NCI-H82 (cell line): ENCODE measurements around the gene TMX4.
A peak's percentile ranks its signal among the peaks of the same experiment; 100 is the strongest.
"Not testable (repeated sequence)": the region's sequence is repeated elsewhere in the genome, so short reads cannot be mapped to it uniquely, and the experiment has no call there.

ENCODE experiments used
- DNase-seq: peaks from one replicate; lab custom pipeline; 2025; lab: John Stamatoyannopoulos, UW

TMX4 gene, protein sequence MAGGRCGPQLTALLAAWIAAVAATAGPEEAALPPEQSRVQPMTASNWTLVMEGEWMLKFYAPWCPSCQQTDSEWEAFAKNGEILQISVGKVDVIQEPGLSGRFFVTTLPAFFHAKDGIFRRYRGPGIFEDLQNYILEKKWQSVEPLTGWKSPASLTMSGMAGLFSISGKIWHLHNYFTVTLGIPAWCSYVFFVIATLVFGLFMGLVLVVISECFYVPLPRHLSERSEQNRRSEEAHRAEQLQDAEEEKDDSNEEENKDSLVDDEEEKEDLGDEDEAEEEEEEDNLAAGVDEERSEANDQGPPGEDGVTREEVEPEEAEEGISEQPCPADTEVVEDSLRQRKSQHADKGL

DNA sequence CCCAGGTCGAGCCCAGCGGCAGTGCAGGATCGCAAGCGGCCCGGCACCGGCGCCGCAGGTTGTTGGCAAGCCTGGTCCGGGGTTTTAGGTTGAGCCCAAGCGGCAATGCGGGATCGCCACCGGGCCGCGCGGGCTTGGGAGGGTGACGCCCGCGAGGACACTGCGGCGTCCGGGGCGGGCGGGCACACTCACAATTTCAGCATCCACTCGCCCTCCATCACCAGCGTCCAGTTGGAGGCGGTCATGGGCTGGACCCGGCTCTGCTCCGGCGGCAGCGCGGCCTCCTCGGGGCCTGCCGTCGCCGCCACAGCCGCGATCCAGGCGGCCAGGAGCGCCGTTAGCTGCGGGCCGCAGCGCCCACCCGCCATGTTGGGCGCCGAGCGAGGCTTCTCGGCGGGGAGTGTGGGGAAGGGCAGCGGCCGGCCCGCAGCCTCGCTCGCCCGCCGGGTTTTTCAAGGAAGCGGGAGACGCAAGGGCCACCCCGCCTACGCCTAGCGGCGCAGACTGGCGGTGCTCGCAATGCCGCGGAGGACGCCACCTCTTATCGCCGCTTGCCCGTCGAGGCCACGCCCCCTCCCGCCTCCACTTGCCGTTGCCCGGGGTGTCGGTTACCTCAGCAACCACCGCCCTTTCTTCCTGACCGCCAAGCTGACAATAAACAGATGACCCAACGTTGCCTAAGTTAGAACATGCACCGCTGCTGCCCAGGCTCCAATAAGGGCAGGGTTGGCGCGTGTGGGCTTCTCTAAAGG, at the start of gene TMX4:
TSS of gene TMX4 (minus strand) at position 516 of the 752 bp plus-strand sequence. CDS start at position 368, 148 bp downstream.
- DNase-seq = peak; percentile 98

GRCh38 chr20:8067082-8067481, 47.5 kb upstream of the TMX4 start:
- no peak for DNase-seq

GRCh38 chr20:8066662-8067061, 47.1 kb upstream of the TMX4 start:
- DNase-seq = no peak

- DNase-seq = no peak
Observed at GRCh38 chr20:8065691-8066090, 46.1 kb upstream of the TMX4 start.

DNA sequence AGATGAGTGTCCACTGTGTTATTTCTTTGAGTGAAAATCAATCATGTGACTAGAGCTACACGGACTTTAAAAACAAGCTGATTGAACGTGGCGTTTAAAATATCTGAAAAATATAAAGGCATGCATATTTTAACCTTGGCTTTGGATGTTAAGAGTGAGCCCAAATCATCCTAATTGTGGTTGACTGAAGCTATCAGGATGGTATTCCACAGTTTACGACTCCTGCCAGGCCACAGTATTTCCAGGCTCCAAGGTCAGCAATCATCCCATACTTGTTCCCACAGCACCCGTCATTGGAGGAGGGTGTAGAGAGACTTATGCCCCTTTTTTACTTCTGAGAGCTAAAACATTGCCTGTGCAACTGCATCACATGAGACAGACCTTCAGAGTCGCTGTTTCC, 43.2 kb upstream of the TMX4 start:
- no peak for DNase-seq

- no peak for DNase-seq
Observed at GRCh38 chr20:8061861-8062518, 42.4 kb upstream of the TMX4 start.

DNA sequence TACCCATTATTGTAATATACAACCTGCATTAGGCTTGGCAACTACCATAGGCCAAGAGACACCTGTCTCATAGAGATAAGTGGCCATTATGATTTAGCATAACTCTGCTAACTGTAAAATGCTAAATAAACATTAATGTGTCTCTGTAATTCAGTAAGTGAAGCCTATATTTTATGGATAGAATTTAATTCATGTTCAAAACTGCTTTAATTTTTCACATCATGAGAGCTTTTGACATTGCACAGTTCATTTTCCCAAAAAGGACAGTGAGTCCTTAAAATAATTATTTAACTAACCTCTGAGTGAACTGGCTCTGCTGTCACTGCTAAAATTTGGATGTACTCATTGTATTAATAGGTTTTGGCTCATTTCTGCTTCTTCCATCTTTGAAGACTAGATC, 41.4 kb upstream of the TMX4 start:
- DNase-seq = no peak

DNA sequence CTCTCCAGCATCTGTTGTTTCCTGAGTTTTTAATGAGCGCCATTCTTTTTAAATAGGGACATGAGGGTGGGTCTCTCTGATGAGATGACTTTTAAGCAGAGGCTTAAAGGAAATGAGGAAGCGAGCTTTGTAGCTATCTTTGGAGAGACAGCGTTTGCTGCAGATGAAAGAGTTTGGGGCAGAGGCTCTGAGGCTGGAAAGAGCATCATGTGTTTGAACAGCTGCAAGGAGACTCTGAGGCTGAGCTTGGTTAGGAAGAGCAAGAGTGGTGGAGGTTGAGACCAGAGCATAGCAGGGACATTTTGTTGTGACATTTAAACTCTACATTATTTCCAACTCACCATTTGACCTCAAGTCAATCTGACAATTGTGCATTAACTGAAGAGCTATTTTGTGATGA, 38.3 kb upstream of the TMX4 start:
- no peak for DNase-seq

- peak; percentile 90 for DNase-seq
Observed at GRCh38 chr20:8055096-8055495, 35.5 kb upstream of the TMX4 start.

GRCh38 chr20:8050157-8050837, 30.7 kb upstream of the TMX4 start:
- no peak for DNase-seq

DNA sequence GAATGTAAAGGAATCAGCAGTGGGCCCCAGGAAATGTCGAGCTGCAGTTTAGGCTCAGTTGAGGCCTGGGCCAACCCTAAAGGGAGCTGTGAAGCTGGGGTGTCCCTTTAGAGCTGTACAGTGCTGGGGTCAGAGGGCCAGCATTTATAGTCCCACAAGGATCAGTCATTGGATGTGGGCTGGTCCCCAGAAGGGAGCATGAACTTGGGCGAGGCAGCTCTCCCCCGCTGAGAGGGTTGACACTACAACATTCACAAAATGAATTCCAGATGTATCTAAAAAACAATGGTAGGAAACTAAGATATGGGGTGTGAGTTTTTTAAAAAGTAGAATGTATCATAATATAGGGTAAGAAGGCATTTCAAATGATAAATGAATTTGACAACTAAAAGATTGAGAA, 29.7 kb upstream of the TMX4 start:
- DNase-seq = no peak

DNA sequence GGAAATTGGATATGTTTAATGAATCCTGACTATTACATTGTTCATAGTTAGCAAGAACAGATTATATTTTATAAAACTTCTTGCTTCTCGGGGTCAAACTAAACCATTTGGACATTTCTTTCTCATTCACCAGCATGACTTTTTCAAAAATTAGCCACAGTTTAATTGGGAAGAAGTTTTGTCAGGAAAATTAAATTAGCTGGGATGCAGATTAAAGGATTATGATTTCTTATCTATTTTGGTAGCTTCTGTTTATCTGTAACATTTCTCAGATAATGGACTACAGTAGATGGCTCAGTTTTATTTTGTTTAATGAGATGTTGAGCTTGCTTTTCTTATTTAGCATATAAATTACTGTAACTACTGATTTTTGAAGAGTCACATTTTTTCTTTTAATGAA, 26.4 kb upstream of the TMX4 start:
- DNase-seq = no peak

- peak; percentile 86 for DNase-seq
Observed at GRCh38 chr20:8043687-8044282, 24.2 kb upstream of the TMX4 start.

DNA sequence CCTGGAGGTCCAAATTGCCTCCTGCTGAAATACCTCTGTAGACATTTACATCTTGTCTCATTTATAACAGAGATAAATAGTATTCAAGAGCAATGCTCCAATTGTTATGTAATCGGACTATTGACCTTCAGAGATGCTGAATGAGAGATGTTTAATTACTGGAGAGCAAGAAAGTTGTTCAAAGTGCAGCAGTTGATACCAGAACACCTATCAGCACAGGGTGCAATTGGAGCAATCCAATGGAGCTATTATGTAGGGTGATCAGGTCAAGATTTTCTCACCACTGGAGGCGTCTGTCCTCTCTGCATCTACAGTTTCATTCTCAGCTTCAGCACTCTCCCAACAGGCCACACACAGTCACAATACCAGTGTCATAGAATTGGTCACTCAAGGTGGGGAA, 19.5 kb upstream of the TMX4 start:
- peak; percentile 41 for DNase-seq

- DNase-seq = no peak
Observed at GRCh38 chr20:8036771-8037170, 17.2 kb upstream of the TMX4 start.

- DNase-seq = peak; percentile 15
Observed at GRCh38 chr20:8033151-8033841, 13.7 kb upstream of the TMX4 start.

GRCh38 chr20:8032499-8032898, 12.9 kb upstream of the TMX4 start:
- peak; percentile 12 for DNase-seq

DNA sequence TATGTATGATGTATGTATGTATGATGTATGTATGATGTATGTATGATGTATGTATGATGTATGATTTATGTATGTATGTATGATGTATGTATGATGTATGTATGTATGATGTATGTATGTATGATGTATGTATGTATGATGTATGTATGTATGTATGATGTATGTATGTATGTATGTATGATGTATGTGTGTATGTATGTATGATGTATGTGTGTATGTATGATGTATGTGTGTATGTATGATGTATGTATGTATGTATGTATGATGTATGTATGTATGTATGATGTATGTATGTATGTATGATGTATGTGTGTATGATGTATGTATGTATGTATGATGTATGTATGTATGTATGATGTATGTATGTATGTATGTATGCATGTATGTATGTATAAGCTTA, 12.0 kb upstream of the TMX4 start:
- not testable (repeated sequence) for DNase-seq

GRCh38 chr20:8021541-8022269, 2.1 kb upstream of the TMX4 start:
- DNase-seq = no peak

DNA sequence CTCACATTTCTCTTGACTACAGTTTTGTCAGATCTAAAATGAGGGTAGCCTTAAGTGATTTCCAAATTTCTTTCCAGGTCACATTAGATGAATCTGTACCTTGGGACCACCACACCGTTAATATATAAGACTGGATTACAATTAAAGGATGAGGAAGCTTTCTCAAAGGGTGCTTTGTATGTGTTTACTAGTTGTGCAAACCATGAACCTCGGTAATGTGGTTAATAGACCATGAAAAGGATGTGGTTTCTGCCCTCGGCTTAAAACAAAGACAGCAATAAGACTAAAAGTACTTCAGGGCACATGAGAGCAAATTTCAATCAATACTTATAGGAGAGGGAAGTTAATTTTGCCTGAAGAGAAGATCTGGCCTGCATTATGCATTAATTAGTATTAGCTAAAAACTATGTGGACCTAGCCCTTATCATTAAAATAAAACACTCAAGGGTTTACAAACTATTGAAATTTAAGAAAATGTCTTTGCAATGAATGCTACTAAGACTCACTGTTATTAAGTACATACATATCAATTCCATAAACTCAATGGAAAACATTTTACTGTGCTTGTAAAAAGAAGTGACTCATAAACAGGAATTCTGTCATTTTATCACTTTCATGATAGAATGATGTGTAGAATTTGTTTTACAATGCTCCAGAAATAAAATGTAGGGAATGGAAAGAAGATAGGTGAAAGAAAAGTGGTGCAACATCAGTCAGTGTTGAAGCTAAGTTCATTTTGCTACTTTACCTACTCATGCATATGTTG, 936 bp upstream of the TMX4 start:
- DNase-seq = peak; percentile 61
